ENCODE results near the gene VSIG1. TPM values are rescaled to one million over a fixed set of nuclear protein-coding genes. Genes with fewer than 3 reads are reported as not detected.

The VSIG1 gene
- total RNA-seq, 1 donor from 2014 or later = not detected

- Mint-ChIP-seq H3K4me1 (ENCODE audit: low read depth, unreplicated experiment) (no peaks in the 10 kb centered on the region), H3K27ac (ENCODE audit: unreplicated experiment) (no peak overlapping the region), H3K9me3 (ENCODE audit: unreplicated experiment) (no peaks in the 10 kb centered on the region), H3K4me3 (ENCODE audit: unreplicated experiment) (no peak overlapping the region), H3K36me3 (ENCODE audit: unreplicated experiment) (no peaks in the 10 kb centered on the region), H3K27me3 (ENCODE audit: unreplicated experiment) (peaks cover 2% of the 10 kb centered on the region)
- no peak for DNase-seq
- no peak for TF ChIP-seq CTCF (IDR thresholded peaks at IDR 0.05; ENCODE audit: partially characterized antibody, unreplicated experiment)
These were observed 45.8 kb downstream of the VSIG1 start for GRCh38 chrX:108090491-108091263.

- H3K27ac Mint-ChIP-seq (ENCODE audit: unreplicated experiment) = no peak within 1 kb of the TSS
- TF ChIP-seq CTCF (IDR thresholded peaks at IDR 0.05; ENCODE audit: partially characterized antibody, unreplicated experiment) = no peak
- no peaks in the 10 kb centered on the region for H3K36me3 Mint-ChIP-seq (ENCODE audit: unreplicated experiment)
- no peaks in the 10 kb centered on the region for H3K4me1 Mint-ChIP-seq (ENCODE audit: low read depth, unreplicated experiment)
- H3K4me3 Mint-ChIP-seq (ENCODE audit: unreplicated experiment) = no peak within 1 kb of the TSS
- peaks cover 2% of the 10 kb centered on the region for H3K27me3 Mint-ChIP-seq (ENCODE audit: unreplicated experiment)
- DNase-seq = peak; percentile 87
- H3K9me3 Mint-ChIP-seq (ENCODE audit: unreplicated experiment) = no peaks in the 10 kb centered on the region
These were observed 46.5 kb downstream of the VSIG1 start, which contains the start of the genes ATG4A and PSMD10 for GRCh38 chrX:108091264-108091877. Gene ATG4A (plus strand): TSS chrX:108091778. CDS start chrX:108091827, 49 bp downstream. Gene PSMD10 (minus strand): TSS chrX:108091542. CDS start chrX:108091520, 22 bp downstream.

- Mint-ChIP-seq H3K36me3 (ENCODE audit: unreplicated experiment) (no peaks in the 10 kb centered on the region), H3K9me3 (ENCODE audit: unreplicated experiment) (no peaks in the 10 kb centered on the region), H3K27ac (ENCODE audit: unreplicated experiment) (no peak overlapping the region), H3K4me1 (ENCODE audit: low read depth, unreplicated experiment) (no peaks in the 10 kb centered on the region), H3K4me3 (ENCODE audit: unreplicated experiment) (no peak overlapping the region), H3K27me3 (ENCODE audit: unreplicated experiment) (peaks cover 2% of the 10 kb centered on the region)
- DNase-seq = no peak
- TF ChIP-seq CTCF (IDR thresholded peaks at IDR 0.05; ENCODE audit: partially characterized antibody, unreplicated experiment) = no peak
These were observed 47.0 kb downstream of the VSIG1 start for GRCh38 chrX:108091878-108092291.

- TF ChIP-seq CTCF (IDR thresholded peaks at IDR 0.05; ENCODE audit: partially characterized antibody, unreplicated experiment) = no peak
- no peaks in the 10 kb centered on the region for H3K36me3 Mint-ChIP-seq (ENCODE audit: unreplicated experiment)
- H3K4me1 Mint-ChIP-seq (ENCODE audit: low read depth, unreplicated experiment) = peaks cover 2% of the 10 kb centered on the region
- H3K4me3 Mint-ChIP-seq (ENCODE audit: unreplicated experiment) = no peak overlapping the region
- no peak overlapping the region for H3K27ac Mint-ChIP-seq (ENCODE audit: unreplicated experiment)
- no peaks in the 10 kb centered on the region for H3K9me3 Mint-ChIP-seq (ENCODE audit: unreplicated experiment)
- no peak for DNase-seq
- peaks cover 2% of the 10 kb centered on the region for H3K27me3 Mint-ChIP-seq (ENCODE audit: unreplicated experiment)
These were observed 52.5 kb downstream of the VSIG1 start for GRCh38 chrX:108097380-108097779.

GRCh38 chrX:108105473-108105872 is 60.6 kb downstream of the VSIG1 start:
- DNase-seq = no peak
- H3K27me3 Mint-ChIP-seq (ENCODE audit: unreplicated experiment) = no peaks in the 10 kb centered on the region
- H3K9me3 Mint-ChIP-seq (ENCODE audit: unreplicated experiment) = no peaks in the 10 kb centered on the region

More at GRCh38 chrX:108105473-108105872, 60.6 kb downstream of the VSIG1 start:
- H3K4me1 Mint-ChIP-seq (ENCODE audit: low read depth, unreplicated experiment) = no peaks in the 10 kb centered on the region
- H3K4me3 Mint-ChIP-seq (ENCODE audit: unreplicated experiment) = no peak overlapping the region
- TF ChIP-seq CTCF (IDR thresholded peaks at IDR 0.05; ENCODE audit: partially characterized antibody, unreplicated experiment) = no peak
- no peaks in the 10 kb centered on the region for H3K36me3 Mint-ChIP-seq (ENCODE audit: unreplicated experiment)
- no peak overlapping the region for H3K27ac Mint-ChIP-seq (ENCODE audit: unreplicated experiment)
